DMS79 (cell line): ENCODE results near the gene THAP3.

Source experiments
- DNase-seq: peaks from one replicate; lab custom pipeline; 2025; lab: John Stamatoyannopoulos, UW

THAP3 gene

GRCh38 chr1:6612641-6613360, 11.9 kb upstream of the THAP3 start:
- DNase-seq = peak; percentile 29

DNA sequence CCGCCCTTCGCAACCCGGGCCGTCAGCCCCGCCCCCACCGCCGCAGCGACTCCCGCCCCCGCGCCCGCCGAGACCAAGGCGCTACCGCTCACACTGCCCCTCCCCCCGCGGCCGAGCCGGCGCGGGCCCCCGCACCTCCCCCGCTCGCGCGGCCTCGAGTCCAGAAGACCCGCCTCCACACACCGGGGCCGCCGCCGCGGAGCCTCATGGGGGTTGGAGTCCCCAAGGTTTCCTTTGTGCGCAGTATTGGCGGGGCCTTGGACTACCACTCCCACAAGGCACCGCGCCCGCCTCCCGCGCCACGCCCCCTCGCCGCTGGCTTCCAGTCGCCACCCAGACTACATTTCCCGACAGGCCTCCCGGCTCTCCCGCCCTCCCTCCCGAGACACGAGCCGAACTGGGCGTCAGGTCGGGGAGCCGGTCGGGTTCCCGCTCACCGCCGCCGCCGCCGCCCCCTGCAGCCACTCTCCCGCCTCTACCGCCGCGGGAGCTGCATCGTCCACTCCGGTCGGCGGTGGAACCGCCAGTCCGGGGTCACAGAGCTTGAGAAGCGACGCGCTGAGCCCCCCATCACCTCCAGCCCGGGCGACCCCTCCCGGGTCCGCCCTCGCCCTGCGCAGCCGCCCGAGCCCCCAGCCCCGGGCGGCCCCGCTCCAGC, 11.2 kb upstream of the THAP3 start, which contains the start of gene PHF13:
PHF13 (plus strand) TSS at position 371 of the 658 bp plus-strand sequence. CDS start 336 bp downstream, outside the sequence.
- peak; percentile 98 for DNase-seq

DNA sequence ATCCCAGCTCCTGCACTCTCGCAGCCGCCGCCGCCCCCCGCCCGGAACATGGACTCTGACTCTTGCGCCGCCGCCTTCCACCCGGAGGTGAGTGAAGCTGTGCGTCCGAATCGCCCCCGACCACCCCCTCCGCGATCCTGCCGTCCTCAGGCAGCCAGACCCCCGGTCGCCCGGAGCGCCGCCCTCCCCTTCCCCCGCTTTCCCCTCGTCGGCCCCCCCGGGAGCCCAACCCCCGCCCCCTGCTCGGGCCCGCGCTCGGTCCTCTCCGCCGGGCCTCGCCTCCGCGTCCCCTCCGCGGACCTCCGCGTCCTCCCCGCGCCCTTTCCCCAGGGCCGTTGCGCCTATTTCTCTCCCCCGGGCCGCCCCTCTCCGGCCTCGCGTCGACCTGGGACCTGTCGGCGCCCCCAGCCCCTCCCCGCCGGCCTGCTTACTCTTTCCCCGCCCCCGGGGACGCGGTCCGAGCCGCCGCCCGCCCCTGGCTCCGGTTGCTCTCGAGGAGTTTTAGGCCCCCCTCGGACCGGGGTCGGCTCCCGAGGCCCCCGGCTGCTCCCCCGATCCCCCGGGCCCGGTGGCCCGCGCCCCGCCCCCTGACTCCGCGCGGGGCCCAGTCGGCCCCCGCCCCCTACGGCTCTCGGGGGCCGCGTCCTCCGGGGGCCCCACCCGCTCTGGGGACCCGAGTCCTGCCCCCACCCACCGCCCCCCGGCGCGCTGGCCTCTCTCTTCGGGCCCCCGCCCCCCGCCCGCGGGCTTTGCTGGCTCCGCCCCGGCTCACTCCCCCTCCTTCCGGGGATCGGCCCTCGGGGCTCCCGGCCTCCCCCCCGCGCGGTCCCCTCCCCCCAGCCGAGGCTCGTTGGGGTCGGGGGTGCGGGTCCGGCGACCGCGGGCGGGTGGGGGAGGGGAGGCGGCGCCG, 10.4 kb upstream of the THAP3 start:
- no peak for DNase-seq

DNA sequence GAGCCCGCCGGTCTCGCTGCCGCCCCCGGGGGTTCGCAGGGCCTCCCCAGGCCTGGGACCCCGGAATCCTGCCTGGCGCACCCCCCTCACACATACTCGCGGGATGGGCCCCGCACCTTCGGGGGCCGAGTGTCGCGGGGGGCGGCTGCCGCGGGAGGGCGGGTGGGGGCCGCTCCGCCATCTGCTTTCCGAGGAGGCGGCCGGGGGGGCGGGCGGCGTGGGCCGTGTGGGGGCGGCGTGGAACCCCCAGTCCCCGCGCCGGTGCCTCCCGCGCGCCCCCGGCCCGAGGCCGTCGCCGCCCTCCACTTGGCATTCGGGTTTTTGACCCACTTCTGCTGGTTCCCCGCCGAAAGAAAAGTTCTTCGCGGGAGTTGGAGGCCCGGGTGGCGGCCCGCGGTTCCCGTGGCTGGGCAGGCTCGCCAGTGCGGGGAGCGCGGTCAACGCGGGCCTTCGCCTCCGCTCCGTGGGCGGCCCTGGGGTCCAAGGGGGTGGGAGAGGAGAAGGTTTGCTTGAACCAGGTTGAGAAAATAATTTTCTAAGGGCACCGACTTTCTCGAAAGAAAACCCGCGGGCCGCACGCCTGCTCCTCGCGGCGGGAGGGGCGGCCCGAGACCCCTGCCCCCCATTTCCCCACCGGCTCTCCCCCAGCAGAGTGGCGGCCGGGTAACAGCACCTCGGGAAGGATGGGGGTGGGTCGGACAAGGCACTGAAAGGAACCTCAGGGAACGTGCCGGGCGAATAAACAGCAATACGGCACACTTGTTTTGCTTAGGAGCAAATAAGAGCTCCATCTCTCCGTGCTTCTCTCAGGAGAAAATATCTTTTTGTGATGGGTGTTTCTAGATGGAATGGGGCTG, 9.5 kb upstream of the THAP3 start:
- DNase-seq = no peak

DNA sequence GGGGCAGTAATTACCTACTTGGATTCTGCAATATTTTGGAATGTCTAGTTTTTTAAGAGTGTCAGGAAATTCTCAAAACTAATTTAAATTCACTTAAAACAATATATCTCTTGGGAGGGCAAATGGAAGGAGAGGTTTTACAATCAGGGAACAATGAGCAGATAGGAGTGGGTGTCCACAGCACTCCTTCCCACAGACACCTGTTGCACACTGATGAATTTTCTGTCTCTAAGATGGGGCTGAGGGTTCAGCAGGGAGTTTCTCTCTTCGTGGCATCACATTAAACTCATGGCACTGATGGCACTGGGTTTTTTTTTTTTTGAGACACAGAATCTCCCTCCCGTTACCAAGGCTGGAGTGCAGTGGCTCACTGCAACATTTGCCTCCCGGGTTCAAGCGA, 5.6 kb upstream of the THAP3 start:
- no peak for DNase-seq

- no peak for DNase-seq
Observed at GRCh38 chr1:6621429-6622391, 3.0 kb upstream of the THAP3 start.

DNA sequence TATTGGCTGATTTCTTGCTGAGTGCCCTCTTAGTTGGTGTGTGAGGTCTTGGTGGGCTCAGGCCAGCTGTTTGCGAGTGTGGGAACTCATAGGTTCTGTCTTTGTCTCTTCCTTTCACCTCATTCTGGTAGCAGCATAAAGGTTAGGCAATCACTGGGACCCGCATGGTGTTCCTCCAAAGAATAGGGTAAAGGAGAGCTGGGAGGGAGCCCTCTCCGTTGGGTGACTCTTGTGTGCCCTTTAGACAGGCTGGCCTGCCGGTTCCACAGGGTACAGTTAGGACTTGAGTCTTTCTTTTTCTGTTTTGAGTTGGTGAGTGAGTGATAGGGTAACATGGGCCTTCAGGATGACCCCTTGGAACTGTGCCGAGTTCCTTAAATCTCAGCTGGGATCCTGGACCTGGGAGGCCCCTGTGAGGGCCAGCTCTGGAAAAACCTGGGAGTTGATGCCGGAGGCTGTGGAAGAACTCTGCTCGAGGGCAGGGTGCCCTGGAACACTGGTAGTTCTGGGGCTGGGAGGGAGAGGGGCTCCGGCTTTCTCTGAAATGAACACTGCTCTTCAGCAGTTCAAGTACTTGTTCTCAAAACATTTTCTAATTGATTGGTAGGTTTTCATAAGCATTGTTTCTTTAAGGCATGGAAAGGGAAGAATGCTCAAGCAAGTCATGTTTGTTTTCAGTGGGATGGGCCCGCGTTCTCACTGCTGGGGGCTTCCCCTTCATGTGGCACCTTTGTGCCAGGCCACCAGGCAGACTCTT, 2.1 kb upstream of the THAP3 start:
- no peak for DNase-seq

DNA sequence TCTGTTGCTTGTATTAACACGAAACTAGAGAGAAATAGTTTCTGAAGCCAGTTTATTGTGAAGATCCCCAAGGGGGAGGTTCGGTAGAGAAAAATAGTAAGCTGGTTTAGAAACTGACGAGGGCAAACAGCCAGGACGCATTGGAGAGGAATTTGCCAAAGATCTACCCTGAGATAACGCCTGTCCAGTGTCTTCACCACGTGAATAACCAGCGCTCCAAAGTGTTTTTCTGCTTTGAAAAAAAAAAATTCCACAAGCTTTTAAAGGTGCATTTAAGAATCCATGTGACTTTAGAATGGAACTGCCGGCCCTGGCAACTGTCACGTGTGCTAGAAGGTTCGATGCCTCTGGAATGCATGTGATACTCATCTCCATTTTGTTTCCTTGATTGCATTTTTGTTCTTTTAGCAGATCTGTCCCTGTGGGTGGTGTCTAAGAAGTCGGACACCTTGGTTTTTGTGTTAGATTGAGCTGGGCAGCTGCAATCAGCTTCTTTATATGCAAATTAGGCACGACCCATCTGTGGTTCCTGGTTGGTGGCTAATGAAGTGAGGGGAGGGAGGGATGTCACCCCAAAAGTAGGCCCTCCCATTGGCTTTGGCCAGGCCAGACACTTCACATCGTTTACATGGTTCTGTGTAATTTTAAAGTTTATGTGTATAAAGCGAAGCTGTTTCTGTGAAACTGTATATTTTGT, 1.3 kb upstream of the THAP3 start:
- DNase-seq = no peak

- no peak for DNase-seq
Observed at GRCh38 chr1:6625584-6626149, 999 bp downstream of the THAP3 start.

DNA sequence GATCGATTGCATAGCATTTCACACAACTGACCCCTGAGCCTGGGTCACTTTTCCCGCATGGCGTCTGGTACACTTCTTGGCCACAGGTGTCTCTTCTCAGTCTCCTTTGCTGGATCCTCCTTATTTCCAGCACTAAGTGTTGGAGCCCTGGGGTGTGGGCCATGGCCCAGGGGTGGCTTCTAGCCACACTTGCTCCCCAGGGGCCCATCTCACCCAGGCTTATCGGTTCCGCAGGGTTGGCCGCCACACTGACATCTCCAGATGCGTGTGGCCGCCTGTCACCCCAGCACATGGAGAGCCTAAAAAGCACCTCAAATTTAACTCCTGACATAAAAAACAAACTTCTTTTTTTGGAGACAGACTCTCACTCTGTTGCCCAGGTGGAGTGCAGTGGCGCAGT, 2.4 kb downstream of the THAP3 start:
- DNase-seq = no peak

GRCh38 chr1:6627841-6628545, 3.3 kb downstream of the THAP3 start:
- no peak for DNase-seq

GRCh38 chr1:6628971-6629479, 4.4 kb downstream of the THAP3 start:
- DNase-seq = no peak

DNA sequence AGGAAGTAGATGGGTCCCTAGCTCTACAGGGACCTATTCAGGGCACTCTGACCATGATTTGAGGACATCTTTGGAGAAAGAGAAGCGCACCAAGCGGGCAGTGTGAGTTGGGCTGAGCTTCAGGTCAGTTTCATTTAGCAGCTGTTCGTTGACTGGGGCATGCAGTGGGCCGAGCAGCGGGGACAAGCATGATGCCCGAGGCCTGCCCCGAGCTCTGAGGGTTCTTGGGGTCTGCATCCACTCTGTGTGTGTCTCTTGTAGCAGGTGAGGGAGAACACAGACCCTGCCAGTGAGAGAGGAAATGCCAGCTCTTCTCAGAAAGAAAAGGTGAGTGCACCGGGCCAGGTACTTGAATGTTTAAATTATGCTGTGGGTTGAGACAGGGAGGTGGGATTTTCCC, 5.4 kb downstream of the THAP3 start:
- no peak for DNase-seq

GRCh38 chr1:6631058-6631457, 6.4 kb downstream of the THAP3 start:
- DNase-seq = no peak

GRCh38 chr1:6632588-6633514, 8.2 kb downstream of the THAP3 start:
- no peak for DNase-seq

DNA sequence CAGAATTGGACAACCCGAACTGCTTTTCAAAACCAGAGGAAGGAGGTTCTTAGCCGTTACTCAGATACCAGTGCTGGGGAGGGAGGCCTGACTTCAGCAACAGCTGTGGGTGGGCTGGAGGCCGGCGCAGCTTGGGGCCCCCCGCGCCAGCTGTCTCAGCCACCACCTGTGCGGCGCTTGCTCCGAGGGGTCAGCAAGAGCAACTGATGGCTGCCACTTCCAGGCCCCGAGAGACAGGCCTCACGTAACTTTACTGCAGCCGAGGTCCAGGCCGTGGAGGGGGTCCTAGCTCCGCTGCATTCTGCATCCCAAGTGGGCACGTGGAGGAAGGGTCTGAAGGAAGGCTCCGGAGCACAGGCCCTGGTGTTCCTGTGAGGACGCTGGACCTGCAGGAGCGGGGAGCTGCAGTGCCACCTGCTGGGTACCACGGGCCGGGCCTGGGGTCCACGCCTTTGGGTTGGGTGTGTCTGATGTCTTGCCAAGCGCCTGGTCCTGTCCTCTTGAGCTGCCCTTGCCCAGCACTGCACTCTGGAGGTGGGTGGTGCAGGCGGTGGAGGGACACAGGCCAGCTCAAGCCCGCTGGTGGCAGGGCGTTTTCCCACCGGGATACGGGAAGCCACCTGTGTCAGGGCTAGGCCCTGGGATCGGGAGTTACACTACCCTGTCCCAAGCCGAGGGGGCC, 9.8 kb downstream of the THAP3 start:
- DNase-seq = no peak
